ENCODE results near the gene PRSS27.
"Not testable (repeated sequence)": the region's sequence is repeated elsewhere in the genome, so short reads cannot be mapped to it uniquely, and the experiment has no call there.

PRSS27 gene

DNA sequence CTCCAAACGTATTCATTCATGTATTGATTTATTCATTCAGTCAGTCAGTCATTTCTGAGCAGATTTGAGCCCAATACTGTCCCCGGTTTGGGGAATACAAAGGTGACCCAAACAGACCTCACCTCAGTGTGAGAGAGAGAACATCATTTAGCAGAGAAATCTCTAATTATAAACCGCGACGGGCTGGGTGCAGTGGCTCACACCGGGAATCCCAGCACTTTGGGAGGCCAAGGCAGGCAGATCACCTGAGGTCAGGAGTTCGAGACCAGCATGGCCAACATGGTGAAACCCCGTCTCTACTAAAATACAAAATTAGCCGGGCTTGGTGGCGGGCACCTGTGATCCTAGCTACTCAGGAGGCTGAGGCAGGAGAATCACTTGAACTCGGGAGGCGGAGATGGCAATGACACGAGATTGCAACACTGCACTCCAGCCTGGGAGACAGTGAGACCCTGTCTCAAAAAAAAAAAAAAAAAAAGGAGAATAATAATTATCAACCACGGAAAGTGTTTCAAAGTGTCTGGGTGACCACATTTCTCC is 1.7 kb upstream of the PRSS27 start:
- DNase-seq = not testable (repeated sequence)

DNA sequence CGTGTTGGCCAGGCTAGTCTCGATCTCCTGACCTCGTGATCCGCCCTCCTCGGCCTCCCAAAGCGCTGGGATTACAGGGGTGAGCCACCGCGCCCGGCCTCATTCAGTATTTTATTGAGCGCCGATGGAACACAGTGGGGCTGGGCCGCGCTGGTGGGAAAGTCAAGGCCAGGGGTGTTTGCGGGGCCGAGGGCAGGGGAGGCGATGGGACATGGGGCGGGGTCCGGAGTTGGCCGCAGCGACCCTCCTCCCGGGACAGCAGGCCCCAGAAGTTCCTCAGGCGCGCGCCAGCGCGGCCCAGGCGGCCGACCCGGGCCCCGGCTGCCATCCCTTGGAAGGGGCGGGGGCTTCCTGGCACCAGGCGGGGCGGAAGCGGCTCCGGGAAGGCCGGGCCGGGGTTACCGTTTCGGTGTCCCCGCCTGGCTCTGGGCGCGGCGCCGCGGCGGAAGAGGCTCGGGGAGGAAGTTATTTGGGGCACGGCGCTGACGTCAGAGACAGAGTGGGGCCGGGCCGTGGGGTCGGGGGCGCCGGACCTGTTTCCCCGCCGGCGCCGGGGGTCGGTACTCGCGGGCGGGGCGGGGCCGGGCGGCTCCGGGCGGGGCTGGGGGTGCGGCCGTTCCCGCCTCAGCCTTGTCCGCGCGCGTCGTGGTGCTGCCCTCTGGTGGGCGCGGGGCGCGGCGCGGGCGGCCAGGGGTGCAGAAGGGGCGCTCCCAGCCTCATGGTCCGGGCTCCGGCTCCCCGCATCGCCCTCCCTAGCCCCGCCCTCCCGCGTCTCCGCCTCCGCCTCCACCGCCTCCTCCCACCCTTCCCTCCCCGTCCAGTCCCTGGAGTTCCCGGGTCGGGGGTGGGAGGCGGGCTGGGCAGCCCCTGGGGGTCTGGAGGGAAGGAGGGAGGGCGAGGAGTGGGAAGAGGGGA is 952 bp upstream of the PRSS27 start:
- DNase-seq = peak; percentile 92

DNA sequence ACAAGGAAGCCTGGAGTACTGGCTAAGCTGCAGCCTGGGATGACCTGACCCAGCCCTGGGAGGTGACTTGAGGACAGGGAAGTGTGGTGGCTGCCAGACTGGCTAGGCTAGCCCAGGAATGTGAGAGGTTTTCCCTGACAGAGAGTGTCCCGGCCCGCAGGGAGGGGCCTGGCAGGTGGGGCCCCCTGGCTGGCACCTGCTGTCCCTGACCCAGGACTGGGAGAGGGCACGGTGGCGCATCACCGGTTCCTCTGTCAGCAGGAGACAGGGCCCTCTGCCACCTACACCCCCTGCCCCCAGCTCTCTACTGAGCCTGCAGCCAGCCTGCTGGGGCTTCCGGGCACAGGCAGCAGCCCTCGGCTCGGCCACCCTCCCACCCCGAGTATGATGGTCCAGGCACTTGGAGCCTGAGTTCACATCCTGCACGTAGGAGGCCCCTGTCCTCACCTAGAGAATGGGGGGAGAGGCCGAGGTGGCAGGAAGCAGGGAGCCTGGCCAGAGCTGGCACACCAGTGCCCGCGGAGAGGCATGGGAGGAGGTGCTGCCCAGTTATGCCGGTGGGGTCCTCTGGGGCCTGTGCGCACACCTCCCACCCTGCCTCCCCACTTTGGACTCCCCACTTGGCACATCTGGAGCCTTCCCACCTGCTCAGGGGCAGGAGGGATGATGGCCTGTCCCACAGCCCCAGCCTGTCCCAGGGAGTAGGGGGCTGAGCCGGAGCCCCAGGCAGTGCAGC is 528 bp downstream of the PRSS27 start:
- DNase-seq = no peak

DNA sequence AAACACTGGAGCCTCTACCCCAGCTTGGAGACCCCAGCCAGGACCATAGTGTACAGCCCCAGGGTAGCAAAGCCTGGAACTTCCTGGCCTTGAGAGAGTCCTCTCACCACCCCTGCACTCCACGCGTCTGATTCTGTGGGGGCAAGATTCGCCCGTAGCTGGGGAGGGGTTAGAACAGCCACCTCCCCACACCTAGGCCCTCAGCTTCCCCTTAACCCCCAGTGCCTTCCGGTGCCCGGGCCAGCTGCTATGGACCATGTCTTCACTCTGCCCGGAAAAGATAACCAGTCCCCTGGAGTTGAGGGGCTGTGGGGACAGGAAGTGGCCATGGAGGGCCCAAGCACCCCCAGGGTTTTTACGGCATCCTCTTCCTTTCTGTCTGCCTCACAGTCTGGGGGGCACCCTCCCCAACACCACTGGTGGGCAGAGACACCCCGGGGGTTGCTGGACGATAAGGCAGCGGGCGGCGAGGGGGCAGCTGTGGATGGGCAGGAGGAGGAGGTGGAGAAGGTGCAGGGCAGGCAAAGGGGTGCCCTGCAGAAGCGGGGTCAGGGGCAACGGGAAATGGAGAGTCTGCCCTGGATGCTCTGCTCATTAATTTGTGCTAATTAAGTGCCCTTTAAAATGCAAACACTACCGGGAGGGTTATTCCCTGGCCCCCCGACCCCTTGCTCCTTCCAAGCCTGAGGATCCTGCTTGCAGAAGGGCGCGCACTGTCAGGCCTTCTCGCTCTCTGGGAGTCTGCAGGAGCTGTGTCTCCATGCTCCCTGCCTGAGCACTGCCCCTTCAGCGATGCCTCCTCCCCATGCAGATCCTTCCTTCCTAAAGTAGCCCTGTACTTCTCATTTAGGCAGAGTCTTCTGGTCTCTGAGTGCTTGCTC is 2.4 kb downstream of the PRSS27 start:
- DNase-seq = no peak

DNA sequence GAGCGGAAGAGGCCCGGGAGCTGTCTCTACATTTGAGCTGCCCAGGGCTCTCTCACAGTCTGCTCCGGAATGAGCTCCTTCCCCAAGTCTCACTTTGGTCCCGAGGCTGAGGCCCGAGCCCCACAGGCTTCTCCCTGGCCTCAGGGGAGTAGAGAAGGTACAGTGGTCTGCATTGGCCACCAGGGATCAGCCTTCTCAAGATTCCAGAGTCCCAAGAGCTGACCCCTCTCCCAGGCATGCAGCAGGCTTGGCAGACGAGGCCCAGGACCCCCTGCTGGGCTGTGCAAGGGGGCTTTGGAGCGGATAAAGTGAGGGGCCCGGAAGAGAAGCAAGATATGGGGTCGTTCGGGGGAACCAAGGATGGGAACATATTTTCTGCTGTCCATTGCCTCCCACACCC is 3.1 kb downstream of the PRSS27 start:
- DNase-seq = no peak

DNA sequence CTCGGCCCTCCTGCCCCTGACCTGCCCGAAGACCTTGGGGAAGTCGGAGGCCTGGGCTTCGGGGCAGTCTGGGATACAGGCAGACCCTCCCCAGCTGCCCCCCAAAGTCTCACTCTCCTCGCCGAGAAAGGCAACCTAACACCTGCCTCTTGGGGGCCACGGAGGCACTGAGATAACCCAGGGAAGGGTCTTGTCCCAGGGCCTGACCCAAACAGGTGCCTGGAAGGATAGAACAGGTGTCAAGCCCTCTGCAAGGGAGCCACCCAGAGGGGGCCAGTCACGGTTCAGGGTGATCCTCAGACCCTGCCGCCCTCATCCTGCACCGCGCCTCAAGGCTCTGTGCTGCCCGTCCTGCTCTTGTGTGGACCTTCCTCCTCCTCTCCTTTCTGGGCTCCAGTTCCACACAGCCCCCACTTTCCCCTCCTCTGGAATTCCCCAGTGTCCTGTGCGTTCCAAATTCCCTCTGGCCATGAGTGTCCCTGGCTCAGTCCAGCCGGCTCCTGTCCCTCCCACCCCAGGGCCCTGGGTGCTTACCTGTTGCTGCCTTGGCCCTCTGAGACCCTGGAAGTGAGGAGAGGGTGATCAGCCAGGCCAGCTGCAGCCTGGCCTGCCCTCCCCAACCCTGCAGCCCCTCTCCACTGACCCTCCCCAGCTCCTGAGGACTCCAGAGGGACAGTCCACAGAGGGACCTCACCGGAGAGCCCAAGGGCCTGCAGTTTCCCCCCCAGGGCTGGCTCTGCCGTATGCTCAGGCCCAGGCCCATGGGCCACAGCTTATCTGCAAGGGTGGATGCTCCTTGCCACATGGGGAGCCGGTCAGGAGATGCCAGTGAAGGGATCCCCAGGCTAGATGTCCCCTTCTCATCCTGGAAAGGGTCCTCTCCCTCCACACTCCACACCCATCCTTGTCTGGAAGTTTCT is 3.8 kb downstream of the PRSS27 start:
- no peak for DNase-seq

DNA sequence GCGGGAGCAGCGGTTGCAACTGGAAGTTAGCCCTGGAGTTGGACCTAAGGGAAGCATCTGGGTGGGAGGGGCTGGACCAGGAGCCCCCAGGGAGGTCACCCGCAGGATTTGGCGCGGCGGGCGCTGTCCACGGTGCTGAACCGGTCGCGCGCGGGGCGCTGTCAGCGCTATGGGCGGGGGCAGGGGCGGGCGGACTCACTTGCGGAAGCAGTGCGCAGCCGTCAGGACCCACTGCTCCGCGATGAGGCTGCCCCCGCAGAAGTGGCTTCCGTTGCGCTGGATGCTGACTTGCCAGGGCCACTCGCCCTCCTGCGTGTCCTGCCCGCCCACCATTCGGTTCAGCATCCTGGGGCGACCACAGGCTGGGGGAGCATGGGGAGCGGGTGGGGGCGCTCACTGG is 4.5 kb downstream of the PRSS27 start:
- peak; percentile 77 for DNase-seq

DNA sequence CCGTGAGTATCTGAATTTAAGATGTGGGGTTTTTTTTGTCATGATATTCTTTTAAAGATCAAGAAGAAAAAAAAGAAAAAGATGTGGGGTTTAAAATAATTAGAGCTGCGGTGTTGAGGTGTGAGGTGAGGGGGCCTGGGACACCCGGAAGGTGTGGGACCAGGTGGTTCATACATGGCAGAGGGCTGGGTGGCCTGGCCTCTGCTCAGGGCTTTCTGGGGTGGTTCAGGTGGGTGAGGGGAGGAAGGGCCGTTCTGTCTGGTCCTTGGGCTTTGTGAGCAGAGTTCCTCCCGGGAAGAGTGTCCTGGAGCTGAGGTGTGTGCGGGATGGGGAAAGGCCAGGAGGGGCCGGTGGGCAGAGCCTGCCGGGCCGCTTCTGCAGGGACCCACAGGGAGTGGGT is 5.0 kb downstream of the PRSS27 start:
- no peak for DNase-seq

DNA sequence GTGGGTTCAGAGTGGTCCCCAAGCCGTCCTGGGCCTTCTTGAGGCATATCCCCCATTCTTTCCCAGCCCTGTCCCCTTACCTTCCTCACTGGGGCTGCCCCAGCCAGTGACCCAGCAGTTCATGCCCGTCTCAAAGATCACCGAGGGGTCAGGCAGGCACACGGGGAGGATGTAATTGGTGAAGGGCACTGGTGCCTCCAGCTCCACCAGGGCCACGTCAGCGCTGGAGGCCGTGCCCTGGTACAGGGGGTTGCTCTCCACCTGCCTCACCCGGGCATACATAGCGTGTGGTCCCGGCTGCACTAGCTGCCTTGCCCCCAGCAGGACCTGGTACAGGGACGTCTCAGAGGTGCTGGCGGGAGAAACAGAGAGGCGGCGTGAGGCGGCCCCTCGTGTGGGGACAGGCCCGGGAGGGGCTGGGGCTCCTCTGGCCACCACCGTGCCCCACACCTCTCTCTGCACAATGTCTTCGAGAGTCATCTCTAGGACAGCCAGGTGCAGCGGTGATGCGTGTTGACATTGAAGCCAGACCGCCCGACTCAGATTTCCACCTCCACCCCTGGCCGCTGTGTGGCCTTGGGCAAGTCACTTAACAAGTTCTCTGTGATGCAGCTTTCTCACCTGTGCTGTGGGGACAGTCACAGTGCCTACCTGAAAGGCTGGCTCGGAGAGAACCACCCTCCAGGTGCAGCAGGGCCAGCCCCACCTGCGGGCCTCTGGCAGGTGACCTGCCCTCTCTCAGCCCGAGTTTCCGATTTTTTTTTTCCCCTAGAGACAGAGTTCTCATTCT is 5.8 kb downstream of the PRSS27 start:
- DNase-seq = no peak

DNA sequence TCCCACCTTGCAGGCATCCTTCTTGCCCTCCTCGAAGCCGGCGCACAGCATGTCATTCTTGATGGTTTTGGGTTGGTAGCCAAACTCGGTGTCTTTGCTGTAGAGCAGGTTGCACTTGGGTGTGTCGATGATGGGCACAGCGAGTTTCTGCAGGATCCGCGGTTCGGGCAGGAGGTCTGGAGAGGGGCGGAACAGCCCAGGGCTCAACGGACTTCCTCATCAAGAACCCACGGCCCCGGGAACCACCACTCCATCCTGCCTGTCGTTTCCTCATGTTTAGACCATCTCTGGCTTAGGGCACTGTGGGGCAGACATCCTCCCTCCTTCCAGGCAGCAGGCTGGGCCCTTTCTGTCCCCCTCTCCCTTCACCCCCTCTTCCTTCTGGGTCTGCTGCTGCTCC is 6.5 kb downstream of the PRSS27 start:
- DNase-seq = no peak

DNA sequence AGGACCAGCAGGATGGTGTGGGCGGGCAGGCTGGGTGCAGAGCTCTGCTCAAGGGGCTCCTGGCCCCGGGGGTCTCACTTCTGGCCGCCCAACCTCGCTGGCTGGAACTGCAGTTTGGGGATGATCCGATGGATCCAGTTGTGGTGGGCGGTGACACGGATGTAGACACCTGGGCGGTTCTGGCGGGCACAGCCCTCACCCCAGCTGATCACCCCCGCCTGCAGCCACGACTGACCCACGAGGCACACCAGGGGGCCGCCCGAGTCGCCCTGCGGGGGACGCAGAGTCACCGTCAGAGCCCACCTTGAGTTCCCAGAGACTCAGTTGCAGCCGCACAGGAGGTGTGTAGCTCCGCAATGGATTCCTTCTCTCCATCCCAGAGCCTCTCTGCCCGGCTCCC is 7.5 kb downstream of the PRSS27 start:
- no peak for DNase-seq

DNA sequence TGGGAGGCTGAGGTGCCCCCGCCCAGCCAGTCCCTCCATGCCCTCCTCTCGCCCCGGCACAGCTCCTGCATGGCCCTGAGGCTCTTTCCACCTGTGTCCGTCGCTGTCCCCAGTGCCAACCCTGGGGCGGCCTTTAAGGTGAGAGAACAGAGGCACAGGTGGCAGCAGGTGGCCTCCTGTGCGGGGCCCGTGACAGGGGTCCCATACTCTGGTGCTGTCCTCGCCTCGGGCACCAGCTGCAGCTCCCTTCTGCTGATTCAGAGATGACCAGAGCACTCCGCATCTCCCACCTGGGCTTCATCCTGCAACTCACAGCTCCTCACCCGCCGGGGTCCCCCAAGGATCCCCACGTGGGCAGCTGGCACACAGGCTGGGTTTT is 8.0 kb downstream of the PRSS27 start:
- no peak for DNase-seq

DNA sequence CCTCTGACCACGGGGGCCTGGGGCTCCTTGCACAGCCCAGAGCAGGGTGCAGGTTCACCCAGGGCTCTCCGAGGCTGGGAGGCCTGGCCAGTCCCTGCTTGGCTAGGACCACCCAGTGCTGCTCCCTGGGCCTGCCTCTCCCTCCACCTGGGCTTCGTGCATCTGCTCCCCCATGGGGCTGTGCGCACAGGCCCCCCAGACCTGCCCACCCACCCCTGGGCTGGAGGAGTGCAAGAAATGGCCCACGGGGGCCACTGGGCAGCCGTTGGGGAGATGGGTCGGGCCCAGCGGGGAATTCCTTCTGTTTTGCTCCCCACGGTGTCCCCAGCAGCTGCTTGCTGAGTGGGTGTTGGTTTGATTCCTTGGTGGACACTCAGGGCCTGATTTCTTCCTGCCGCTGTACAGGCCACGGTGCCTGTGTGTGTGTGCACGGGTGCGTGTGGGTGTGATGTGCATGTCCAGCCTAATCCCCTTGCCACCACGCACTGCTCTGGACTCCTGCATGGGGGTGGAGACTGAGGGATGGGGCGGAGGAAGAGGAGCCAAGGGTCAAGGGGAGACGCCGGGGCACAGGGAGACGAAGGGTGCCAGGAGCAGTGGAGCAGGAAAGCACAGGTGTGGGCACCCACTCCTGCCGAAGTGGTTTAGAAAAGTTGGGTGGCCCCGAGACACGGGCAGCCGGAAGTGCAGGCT is 8.5 kb downstream of the PRSS27 start:
- DNase-seq = no peak

DNA sequence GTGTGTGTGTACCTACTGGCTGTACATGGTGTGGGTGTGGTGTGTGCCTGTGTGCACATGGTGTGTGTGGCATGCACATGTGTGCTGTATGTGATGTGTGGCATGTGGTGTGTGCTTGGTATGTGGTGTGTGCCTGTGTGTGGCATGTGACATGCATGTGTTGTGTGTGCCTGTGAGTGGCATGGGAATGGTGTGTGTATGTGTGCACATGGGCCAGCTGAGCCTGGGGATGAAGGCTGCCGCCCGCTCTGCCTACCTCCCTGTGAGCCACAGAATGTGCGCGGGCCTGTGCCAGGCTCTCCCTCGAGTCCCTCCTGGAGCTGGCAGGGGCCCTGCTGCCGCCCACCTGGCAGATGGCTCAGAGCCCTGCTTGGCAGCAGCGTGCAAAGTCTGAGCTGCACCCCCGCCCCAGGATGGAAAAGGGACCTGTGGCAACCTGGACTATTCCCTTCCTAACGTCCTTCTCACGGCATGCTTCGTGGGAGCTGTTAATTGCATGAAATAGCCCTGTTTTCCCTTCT is 9.3 kb downstream of the PRSS27 start:
- no peak for DNase-seq

DNA sequence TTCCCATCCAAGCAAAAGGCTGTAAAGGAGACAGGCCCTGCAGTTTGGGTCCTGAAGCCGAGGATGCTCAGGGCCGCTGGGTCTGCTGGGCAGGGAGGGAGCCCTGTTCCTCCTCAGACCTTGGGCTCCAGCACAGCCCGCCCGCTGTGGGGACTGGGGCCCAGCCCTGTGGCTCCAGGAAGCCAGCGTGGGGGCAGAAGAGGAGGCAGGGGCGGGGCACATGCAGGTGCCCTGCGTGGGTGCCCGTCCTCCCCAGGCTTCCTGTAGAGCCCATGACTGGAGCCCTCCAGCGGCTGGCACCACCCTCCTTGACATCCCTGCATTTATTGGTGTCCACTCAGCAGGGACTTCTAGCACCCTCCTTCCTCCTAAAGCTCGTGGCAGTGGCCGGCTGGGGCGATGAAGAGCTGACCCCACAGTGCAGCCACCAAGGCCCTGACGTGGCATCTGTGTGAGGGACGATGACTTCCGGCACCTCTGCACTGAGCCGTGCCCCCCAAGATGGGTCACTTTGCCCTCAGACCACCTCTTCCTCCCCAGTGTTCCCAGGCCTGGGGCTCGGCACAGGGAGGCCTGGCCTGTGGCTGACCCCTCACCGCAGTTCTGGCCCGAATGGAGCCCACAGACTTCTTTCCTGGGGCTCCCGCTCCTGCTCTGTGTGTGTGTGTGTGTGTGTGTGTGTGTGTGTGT is 9.9 kb downstream of the PRSS27 start:
- no peak for DNase-seq

DNA sequence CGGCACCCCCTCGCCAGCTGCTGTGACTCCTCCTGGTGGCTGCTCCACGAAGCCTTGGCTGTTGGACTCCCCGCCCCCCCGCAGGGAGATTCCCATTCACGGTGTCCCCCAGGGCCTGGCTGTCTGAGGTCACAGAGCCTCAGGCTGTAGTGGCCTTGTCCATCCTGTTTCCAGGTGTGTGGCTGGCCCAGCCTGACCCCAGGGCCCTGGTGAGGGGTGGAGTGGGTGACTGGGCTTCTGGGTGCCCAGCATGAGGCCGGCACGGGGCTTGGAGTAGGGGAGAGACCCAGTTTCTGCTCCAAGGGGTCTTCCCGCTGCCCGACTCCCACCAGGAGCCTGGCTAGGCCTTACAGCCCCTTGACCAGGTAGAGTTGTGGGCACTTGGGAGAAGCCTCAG is 10.4 kb downstream of the PRSS27 start:
- no peak for DNase-seq

DNA sequence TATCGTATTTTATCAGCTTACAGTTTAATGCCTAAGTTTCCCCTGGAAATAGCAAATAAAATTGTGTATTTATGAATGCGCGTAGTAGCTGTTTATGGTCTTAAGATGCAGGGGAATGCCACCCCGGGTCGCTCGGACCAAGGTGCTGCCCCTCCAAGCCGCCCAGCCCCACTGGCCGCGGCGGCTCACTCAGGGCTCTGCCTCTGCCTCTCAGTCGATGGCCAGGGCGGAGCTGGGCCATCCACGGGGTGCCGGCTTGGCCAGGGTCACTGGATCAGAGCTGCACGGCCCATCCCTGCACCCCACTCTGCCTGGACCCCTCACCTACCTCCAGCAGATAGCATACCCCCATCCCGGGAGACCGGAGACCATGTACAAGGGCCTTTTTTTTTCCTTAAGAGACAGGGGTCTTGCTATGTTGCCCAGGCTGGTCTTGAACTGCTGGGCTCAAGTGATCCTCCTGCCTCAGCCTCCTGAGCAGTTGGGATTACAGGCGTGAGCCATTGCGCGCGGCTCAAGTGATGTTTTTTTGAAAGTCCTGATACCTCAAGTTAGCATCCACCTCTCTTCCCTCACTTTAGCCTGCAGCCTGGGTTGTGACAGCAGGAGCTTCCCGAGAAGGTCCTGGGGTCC is 11.0 kb downstream of the PRSS27 start:
- DNase-seq = no peak

DNA sequence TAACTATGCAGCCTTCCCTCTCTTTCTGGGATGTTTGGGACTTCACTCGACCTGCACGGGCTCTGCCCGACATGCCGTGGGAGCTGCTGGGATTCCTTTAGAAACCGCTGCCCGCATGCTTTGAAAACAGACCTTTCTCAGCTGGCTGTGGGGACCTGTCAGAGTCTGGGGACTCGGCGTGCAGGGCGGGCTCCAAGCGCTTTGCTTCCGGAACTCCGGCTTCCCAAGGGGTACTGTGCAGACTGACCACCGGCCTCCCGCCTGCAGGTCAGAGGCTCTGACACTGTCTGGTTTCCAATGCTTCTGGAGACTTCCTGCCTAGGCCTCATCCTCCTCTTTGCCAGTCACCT is 11.8 kb downstream of the PRSS27 start:
- no peak for DNase-seq

All from stimulated activated CD4-positive, alpha-beta T cell treated with anti-CD3 and anti-CD28 coated beads, Interleukin-1b, Interleukin-23, amount 100 ng/mL, for 48 hours (primary cell).